Ramos (cell line): ENCODE measurements around the gene YWHAG.

Source experiments
- in situ Hi-C: fragments of 300-500 bp; cut with MboI; formaldehyde crosslinking; loops from one replicate; pipeline ENCODE4 v1.14.3; 2022; ENCODE audit warnings: low sequenced_read_pairs; ENCODE audit not compliant: unreplicated experiment

YWHAG gene

DNA sequence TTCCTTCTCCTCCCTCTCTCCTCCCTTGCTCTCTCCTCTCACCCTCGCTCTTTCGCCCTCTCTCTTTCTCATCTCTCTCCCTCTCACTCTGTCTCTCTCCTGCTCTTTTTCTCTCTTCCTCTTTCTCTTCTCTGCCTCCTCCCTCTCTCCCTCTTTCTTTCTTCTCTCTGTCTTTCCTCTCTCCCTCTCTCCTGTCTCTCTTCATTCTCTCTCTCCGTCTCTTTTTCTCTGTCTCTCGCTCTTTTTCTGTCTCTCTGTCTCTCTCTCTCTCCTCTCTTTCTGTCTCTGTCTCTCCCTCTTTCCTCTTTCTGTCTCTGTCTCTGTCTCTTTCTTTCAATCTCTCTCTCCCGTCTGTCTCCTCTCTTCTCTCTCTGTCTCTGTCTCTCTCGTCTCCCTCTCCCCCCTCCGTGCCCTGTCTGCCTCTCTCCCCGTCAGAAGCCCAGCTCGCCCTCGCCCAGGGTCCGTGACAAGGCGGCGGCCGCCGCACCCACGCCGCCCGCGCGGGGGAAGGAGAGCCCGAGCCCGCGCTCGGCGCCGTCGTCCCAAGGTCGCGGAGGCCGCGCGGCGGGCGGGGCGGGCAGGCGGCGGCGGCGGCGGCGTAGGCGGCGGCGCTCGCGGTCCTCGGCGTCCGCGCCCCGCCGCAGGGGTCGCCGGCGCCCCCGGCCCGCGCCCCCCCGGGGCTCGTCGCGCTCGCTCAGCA lies 77.6 kb downstream of the YWHAG start:
- in situ Hi-C loops = no loop called here

DNA sequence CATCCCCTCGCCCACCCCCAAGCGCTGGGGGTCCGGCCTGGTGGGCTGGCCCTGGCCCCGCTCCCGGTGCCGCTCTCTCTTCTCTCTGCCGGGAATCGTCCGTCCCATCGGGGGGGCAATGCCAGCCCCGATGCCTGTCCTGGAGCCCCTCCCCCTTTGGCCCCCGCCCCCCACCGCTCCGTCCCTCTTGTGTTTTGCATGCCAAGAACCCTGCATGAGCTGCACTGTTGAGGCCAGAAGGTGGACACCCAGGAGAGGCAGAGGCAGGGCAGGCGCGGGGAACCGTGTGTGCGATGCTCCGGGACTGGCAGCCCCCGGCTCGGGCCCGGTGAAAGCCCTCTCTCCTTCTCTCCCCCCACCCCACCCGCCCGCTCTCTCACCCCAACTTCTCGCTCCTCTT lies 78.4 kb downstream of the YWHAG start:
- in situ Hi-C loops = no loop called here

DNA sequence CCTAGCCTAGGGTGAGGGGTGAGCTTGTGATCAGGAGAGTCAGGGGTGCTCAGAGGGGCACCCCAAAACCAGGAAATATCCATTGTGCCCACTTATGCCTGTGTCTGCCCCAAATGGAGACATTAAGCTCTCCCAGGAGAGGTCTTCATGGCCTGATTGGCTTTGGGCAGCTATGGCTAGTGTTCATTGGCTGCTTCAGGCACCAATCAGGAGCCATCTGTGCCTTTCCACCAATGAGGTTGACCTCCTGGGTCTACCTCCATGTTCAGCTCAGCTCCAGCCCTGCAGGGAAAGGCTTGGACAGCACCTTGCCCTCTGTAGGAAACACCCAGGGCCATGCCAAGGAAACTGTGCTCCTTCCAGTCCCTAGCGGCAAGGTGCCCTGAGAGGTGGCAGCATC lies 80.3 kb downstream of the YWHAG start:
- in situ Hi-C loops = no loop called here
